ENCODE results near the gene DIPK1A. TPM values are rescaled to one million over a fixed set of nuclear protein-coding genes. Genes with fewer than 3 reads are reported as not detected.

The DIPK1A gene
- total RNA-seq, 1 experiment from 2014 or later: 23.6 TPM

DNA sequence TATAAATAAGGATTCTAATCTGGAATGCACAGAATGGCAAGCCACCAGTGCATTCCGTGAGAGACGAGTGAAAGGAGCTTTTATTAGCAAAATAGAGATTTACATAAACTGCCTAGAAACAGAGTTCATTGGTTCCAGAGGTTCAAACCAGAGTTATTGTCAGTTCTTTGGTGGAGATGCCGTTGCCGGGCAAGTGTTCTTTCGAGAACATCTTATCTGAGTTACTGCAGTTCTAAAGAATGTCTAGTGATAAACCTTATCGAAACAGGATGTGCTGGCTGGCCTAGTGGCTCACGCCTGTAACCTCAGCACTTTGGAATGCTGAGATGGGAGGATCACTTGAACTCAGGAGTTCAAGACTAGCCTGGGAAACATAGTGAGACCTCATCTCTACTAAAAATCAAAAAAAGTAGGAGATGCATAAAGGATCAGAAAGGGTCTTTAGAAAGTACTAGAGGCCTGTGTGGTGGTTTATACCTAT lies 156.5 kb downstream of the DIPK1A start:
- peak; percentile 82 to 87 for DNase-seq (ENCODE audit: low read depth in 1 of 2, low spot score in 2 of 2)
- Histone ChIP-seq H3K27ac (peak overlapping the region; percentile 82), H3K4me1 (replicated peaks) (peaks cover 8% of the 10 kb centered on the region), H3K27me3 (replicated peaks) (no peaks in the 10 kb centered on the region), H3K36me3 (no peaks in the 10 kb centered on the region), H3K9me3 (replicated peaks) (no peaks in the 10 kb centered on the region), H3K4me3 (no peak overlapping the region)

DNA sequence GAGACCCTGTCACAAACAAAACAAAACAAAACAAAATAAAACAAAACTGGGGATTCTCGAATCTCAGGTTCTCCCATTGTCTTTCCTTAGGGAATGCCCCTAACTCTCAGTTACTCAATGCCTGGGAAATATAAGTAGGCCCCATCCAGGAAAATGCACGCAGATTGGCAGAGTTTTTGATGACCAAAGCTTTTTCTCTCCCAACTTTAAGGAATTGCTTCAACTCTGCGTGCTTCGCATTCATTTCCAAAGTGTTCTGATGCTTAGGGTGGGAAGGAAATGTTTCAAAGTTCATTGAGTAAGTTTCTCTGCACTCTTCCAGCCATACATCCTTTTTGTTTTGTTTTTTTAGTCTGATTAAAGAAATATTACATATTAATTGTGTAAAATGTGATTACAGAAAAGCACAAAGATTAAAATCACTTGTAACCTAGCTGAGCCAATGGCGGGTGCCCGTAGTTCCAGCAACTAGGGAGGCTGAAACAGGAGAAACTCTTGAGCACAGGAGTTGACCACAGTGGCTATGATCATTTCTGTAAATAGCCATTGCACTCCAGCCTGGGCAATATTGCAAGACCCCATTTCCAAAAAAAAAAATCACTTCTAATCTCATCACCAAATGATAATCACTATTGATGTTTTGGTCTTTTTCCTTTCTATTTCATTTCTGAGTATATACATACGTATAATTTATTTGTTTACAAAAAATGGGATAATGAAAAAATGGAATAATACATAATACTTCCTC lies 157.9 kb downstream of the DIPK1A start:
- H3K36me3 ChIP-seq: no peaks in the 10 kb centered on the region
- no peak for DNase-seq (ENCODE audit: low read depth in 1 of 2, low spot score in 2 of 2)
- H3K4me3 ChIP-seq: no peak overlapping the region
- H3K4me1 ChIP-seq (replicated peaks): peaks cover 8% of the 10 kb centered on the region
- no peak overlapping the region for H3K27ac ChIP-seq
- no peaks in the 10 kb centered on the region for H3K27me3 ChIP-seq (replicated peaks)
- no peaks in the 10 kb centered on the region for H3K9me3 ChIP-seq (replicated peaks)

DNA sequence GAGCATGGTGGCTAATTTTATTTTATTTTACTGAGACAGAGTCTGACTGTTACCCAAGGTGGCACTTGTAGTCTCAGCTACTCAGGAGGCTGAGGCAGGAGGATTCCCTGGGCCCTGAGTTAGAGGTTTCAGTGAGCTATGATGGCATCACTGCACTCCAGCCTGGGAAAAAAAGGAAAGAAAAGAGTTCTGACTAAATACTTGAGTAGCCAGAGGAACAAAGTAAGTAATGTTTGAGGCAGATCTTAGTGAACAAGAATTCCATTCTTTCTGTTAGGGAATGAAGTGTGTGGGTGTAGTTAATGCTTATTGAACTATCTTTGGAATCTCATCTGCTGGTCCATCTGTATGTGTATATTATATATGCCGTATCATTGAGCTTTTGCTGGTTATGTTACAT lies 163.3 kb downstream of the DIPK1A start:
- H3K9me3 ChIP-seq (replicated peaks): no peaks in the 10 kb centered on the region
- H3K27ac ChIP-seq: no peak overlapping the region
- no peaks in the 10 kb centered on the region for H3K27me3 ChIP-seq (replicated peaks)
- no peaks in the 10 kb centered on the region for H3K36me3 ChIP-seq
- H3K4me3 ChIP-seq: no peak overlapping the region
- DNase-seq (ENCODE audit: low read depth in 1 of 2, low spot score in 2 of 2): no peak
- no peaks in the 10 kb centered on the region for H3K4me1 ChIP-seq (replicated peaks)

DNA sequence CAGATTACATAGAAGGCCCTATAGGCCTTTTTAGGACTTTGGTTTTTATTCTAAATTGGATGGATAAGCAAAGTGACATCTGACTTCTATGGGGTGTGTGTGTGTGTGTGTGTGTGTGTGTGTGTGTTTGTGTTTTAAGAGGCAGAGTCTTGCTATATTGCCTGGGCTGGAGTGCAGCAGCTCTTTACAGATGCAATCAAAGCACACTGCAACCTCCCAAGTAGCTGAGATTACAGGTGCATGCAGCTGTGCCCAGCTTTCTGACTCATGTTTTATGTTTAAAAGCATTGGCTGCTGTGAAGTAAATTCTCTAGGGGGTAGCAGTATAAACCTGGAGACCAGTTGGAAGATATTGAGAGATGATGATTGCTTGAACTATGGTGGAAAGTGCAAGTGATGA lies 164.0 kb downstream of the DIPK1A start:
- Histone ChIP-seq H3K36me3 (no peaks in the 10 kb centered on the region), H3K27me3 (replicated peaks) (no peaks in the 10 kb centered on the region), H3K4me1 (replicated peaks) (no peaks in the 10 kb centered on the region), H3K9me3 (replicated peaks) (no peaks in the 10 kb centered on the region), H3K4me3 (no peak overlapping the region), H3K27ac (no peak overlapping the region)
- no peak for DNase-seq (ENCODE audit: low read depth in 1 of 2, low spot score in 2 of 2)

DNA sequence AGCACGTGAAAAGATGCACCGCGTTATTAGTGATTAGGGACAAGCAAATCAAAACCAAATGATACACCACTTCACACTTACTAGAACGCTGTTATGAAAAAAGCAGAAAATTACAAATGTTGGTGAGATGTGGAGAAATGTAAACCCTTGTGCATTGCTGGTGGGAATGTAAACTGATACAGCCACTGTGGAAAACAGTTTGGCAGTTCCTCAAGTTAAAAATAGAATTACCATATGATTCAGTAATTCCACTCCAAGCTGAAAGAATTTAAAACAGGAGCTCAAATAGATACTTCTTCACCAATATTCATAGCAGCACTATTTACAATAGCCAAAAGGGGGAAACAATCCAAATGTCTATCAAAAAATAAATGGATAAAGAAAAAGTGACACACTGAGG lies 166.1 kb downstream of the DIPK1A start:
- no peak for DNase-seq (ENCODE audit: low read depth in 1 of 2, low spot score in 2 of 2)
- no peaks in the 10 kb centered on the region for H3K9me3 ChIP-seq (replicated peaks)
- H3K27me3 ChIP-seq (replicated peaks): no peaks in the 10 kb centered on the region
- no peak overlapping the region for H3K4me3 ChIP-seq
- H3K27ac ChIP-seq: no peak overlapping the region
- H3K4me1 ChIP-seq (replicated peaks): no peaks in the 10 kb centered on the region
- no peaks in the 10 kb centered on the region for H3K36me3 ChIP-seq

DNA sequence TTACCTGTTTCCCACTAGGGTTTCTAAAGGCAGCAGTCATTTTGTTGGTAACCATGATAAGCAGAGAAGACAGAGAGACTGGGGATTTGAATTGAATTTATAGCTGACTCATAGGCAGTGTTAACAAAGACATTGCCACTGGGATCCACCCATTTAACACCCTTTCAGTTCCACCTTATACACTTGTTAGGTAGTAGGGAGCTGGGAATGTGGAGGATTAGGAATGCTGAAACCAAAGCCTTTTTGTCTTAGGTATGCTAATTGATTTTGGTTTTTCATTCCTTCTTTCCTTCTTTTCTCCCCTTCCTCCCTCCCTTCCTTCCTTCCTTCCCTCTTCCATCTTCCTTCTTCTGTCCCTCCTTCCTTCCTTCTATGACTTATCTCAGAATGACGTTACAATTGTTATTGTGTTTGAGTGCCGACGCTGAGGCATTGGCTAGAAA lies 168.9 kb downstream of the DIPK1A start:
- Histone ChIP-seq H3K9me3 (replicated peaks) (no peaks in the 10 kb centered on the region), H3K4me1 (replicated peaks) (no peaks in the 10 kb centered on the region), H3K27ac (no peak overlapping the region), H3K36me3 (no peaks in the 10 kb centered on the region), H3K4me3 (no peak overlapping the region), H3K27me3 (replicated peaks) (no peaks in the 10 kb centered on the region)
- no peak for DNase-seq (ENCODE audit: low read depth in 1 of 2, low spot score in 2 of 2)

Other genes starting within 250 kb of the DIPK1A start
- 18.1 and 21.5 TPM in 2 replicates for gene EVI5, start 176.4 kb downstream of the DIPK1A start, total RNA-seq (2014; rRNA removed; shearing (Covaris generic))
- gene RPL5, start 129.4 kb downstream of the DIPK1A start, total RNA-seq (2014; rRNA removed; shearing (Covaris generic)): 646 and 1,004 TPM in 2 replicates
- 45.0 and 45.8 TPM in 2 replicates for gene MTF2, start 117.8 kb upstream of the DIPK1A start, total RNA-seq (2014; rRNA removed; shearing (Covaris generic))
- gene TMED5, start 219.0 kb upstream of the DIPK1A start, total RNA-seq (2014; rRNA removed; shearing (Covaris generic)): 73.0 and 84.3 TPM in 2 replicates
- 30.4 and 47.0 TPM in 2 replicates for gene CCDC18, start 219.3 kb upstream of the DIPK1A start, total RNA-seq (2014; rRNA removed; shearing (Covaris generic))